Measurements from ENCODE around the gene TTLL11.
"Not testable (repeated sequence)": the region's sequence is repeated elsewhere in the genome, so short reads cannot be mapped to it uniquely, and the experiment has no call there.

TTLL11 gene

GRCh38 chr9:122124528-122124927 lies 31.4 kb upstream of the TTLL11 start:
- no peak for DNase-seq

- DNase-seq = no peak
Observed at GRCh38 chr9:122124048-122124447, 30.9 kb upstream of the TTLL11 start.

- peak; percentile 52 to 71 for DNase-seq
Observed at GRCh38 chr9:122122903-122123632, 30.0 kb upstream of the TTLL11 start.

- DNase-seq = no peak
Observed at GRCh38 chr9:122122468-122122867, 29.4 kb upstream of the TTLL11 start.

GRCh38 chr9:122121931-122122330 lies 28.8 kb upstream of the TTLL11 start:
- no peak for DNase-seq

- no peak for DNase-seq
Observed at GRCh38 chr9:122121391-122121790, 28.3 kb upstream of the TTLL11 start.

- DNase-seq = no peak
Observed at GRCh38 chr9:122120316-122121071, 27.4 kb upstream of the TTLL11 start.

GRCh38 chr9:122119721-122120120 lies 26.6 kb upstream of the TTLL11 start:
- DNase-seq = no peak

- no peak for DNase-seq
Observed at GRCh38 chr9:122119166-122119521, 26.0 kb upstream of the TTLL11 start.

- no peak for DNase-seq
Observed at GRCh38 chr9:122118343-122119165, 25.4 kb upstream of the TTLL11 start.

GRCh38 chr9:122117241-122117640 lies 24.1 kb upstream of the TTLL11 start:
- not testable (repeated sequence) for DNase-seq

GRCh38 chr9:122116448-122117173 lies 23.5 kb upstream of the TTLL11 start:
- DNase-seq = no peak

GRCh38 chr9:122116040-122116439 lies 22.9 kb upstream of the TTLL11 start:
- no peak for DNase-seq

- DNase-seq = no peak
Observed at GRCh38 chr9:122115176-122116035, 22.3 kb upstream of the TTLL11 start.

- no peak for DNase-seq
Observed at GRCh38 chr9:122113574-122113973, 20.5 kb upstream of the TTLL11 start.

- no peak for DNase-seq
Observed at GRCh38 chr9:122112238-122112637, 19.1 kb upstream of the TTLL11 start.

- no peak for DNase-seq
Observed at GRCh38 chr9:122111413-122112085, 18.4 kb upstream of the TTLL11 start.

GRCh38 chr9:122110100-122110833 lies 17.2 kb upstream of the TTLL11 start:
- DNase-seq = no peak

- no peak for DNase-seq
Observed at GRCh38 chr9:122109035-122109813, 16.1 kb upstream of the TTLL11 start.

Data from CD4-positive, alpha-beta T cell treated with Interferon alpha-2 for 1 hour (primary cell).